ENCODE data around the gene ZNF410. TPM values are rescaled to one million over a fixed set of nuclear protein-coding genes. Genes with fewer than 3 reads are reported as not detected.

Gene ZNF410
- total and polyA plus RNA-seq, 3 experiments from 2014 or later, result 65.2 to 76.4 (median 72.4) TPM

DNA sequence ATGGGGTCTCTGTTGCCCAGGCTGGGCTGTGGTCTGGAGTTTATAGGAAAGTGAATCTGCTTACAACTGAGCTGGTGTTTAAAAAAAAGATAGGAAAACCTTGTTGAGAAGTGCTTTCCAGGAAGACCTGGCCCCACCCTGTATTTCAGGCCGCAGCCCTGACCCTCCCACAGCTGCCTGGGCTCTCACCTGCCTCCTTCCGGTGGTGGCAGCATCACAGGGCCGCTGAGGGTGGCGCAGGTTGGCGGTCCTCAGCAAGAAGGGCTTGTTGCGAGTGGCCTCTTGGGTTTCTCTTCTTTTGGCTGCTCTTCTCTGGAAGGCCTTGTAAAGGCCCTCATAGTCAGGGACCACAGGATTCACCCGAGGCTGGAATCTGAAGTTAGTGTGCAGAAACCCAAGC lies 55.5 kb downstream of the ZNF410 start:
- no peaks in the 10 kb centered on the region for H3K27me3 ChIP-seq (ENCODE audit: insufficient read depth, low read length, poor library complexity, severe bottlenecking)
- ChIA-PET CTCF (no interaction called here), POLR2A (no interaction called here)
- no peak overlapping the region for H3K4me3 Mint-ChIP-seq
- no peaks in the 10 kb centered on the region for H3K9me3 ChIP-seq (ENCODE audit: low read length)
- no peak overlapping the region for H3K27ac ChIP-seq (ENCODE audit: low read depth, low read length)
- H3K27me3 Mint-ChIP-seq, result peaks cover 0 to 1% of the 10 kb centered on the region in 2 donors
- H3K4me1 ChIP-seq (ENCODE audit: insufficient read depth, low read length), result no peaks in the 10 kb centered on the region
- no peak overlapping the region for H3K4me3 ChIP-seq (ENCODE audit: low read length)
- no peaks in the 10 kb centered on the region for H3K9me3 Mint-ChIP-seq
- no peaks in the 10 kb centered on the region for H3K4me1 Mint-ChIP-seq
- H3K36me3 Mint-ChIP-seq, result peaks cover 0 to 53% (median 6%) of the 10 kb centered on the region in 3 donors
- DNase-seq, result no peak
- H3K27ac Mint-ChIP-seq, result no peak overlapping the region
- H3K36me3 ChIP-seq (ENCODE audit: insufficient read depth, low read length), result no peaks in the 10 kb centered on the region

- Histone ChIP-seq H3K4me3 (ENCODE audit: low read length) (no peak overlapping the region), H3K36me3 (ENCODE audit: insufficient read depth, low read length) (no peaks in the 10 kb centered on the region), H3K27ac (ENCODE audit: low read depth, low read length) (no peak overlapping the region), H3K4me1 (ENCODE audit: insufficient read depth, low read length) (no peaks in the 10 kb centered on the region), H3K9me3 (ENCODE audit: low read length) (no peaks in the 10 kb centered on the region), H3K27me3 (ENCODE audit: insufficient read depth, low read length, poor library complexity, severe bottlenecking) (no peaks in the 10 kb centered on the region)
- Mint-ChIP-seq H3K27me3 (peaks cover 0 to 1% of the 10 kb centered on the region in 2 donors), H3K9me3 (no peaks in the 10 kb centered on the region), H3K27ac (peak overlapping the region in 4 of 8 donors; percentile 22 to 43 (median 30)), H3K4me3 (no peak overlapping the region), H3K36me3 (peaks cover 0 to 47% (median 6%) of the 10 kb centered on the region in 3 donors), H3K4me1 (peaks cover 0 to 5% (median 4%) of the 10 kb centered on the region in 3 donors)
- POLR2A ChIA-PET, result interaction anchor here (0.5 kb wide), 1 partner anchor 32 kb away, joined by 3 read pairs; no protein-coding TSS in a partner anchor
- CTCF ChIA-PET, result no interaction called here
- no peak for DNase-seq
These were observed 56.4 kb downstream of the ZNF410 start for GRCh38 chr14:73943083-73943482.

GRCh38 chr14:73944432-73945158 lies 57.9 kb downstream of the ZNF410 start:
- Mint-ChIP-seq H3K9me3 (no peaks in the 10 kb centered on the region), H3K4me3 (no peak overlapping the region), H3K27ac (no peak overlapping the region), H3K27me3 (peaks cover 0 to 1% of the 10 kb centered on the region in 2 donors), H3K4me1 (peaks cover 2 to 12% (median 11%) of the 10 kb centered on the region in 3 donors), H3K36me3 (peaks cover 0 to 47% (median 6%) of the 10 kb centered on the region in 3 donors)
- Histone ChIP-seq H3K27ac (ENCODE audit: low read depth, low read length) (no peak overlapping the region), H3K4me3 (ENCODE audit: low read length) (no peak overlapping the region), H3K9me3 (ENCODE audit: low read length) (no peaks in the 10 kb centered on the region), H3K4me1 (ENCODE audit: insufficient read depth, low read length) (no peaks in the 10 kb centered on the region), H3K27me3 (ENCODE audit: insufficient read depth, low read length, poor library complexity, severe bottlenecking) (no peaks in the 10 kb centered on the region), H3K36me3 (ENCODE audit: insufficient read depth, low read length) (no peaks in the 10 kb centered on the region)
- no peak for DNase-seq
- ChIA-PET CTCF (no interaction called here), POLR2A (no interaction called here)

DNA sequence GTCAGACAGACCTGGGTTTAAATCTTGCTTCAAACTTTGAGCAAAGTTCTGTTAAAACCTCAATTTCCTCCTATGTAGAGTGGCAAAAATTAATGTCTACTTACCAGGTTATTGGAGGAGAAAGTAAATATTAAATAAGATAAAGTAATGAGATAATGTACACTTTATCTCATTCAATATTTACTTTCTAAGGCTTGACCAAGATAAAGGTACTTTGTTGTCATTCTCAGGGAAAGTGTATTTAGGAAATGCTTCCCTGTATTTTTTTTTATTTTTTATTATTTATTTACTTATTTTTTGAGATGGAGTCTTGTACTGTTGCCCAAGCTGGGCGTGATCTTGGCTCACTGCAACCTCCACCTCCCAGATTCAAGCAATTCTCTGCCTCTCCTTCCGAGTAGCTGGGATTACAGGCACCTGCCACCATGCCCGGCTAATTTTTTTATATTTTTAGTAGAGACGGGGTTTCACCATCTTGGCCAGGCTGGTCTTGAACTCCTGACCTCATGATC lies 58.6 kb downstream of the ZNF410 start:
- H3K4me1 Mint-ChIP-seq, result peaks cover 3 to 17% (median 16%) of the 10 kb centered on the region in 3 donors
- no peak overlapping the region for H3K4me3 ChIP-seq (ENCODE audit: low read length)
- no peaks in the 10 kb centered on the region for H3K4me1 ChIP-seq (ENCODE audit: insufficient read depth, low read length)
- H3K4me3 Mint-ChIP-seq, result no peak overlapping the region
- no peaks in the 10 kb centered on the region for H3K27me3 ChIP-seq (ENCODE audit: insufficient read depth, low read length, poor library complexity, severe bottlenecking)
- POLR2A ChIA-PET, result no interaction called here
- no peak overlapping the region for H3K27ac ChIP-seq (ENCODE audit: low read depth, low read length)
- H3K27ac Mint-ChIP-seq, result no peak overlapping the region
- H3K27me3 Mint-ChIP-seq, result peaks cover 0 to 1% of the 10 kb centered on the region in 2 donors
- H3K9me3 Mint-ChIP-seq, result no peaks in the 10 kb centered on the region
- CTCF ChIA-PET, result no interaction called here
- no peaks in the 10 kb centered on the region for H3K9me3 ChIP-seq (ENCODE audit: low read length)
- peaks cover 0 to 48% (median 4%) of the 10 kb centered on the region in 3 donors for H3K36me3 Mint-ChIP-seq
- no peak for DNase-seq
- no peaks in the 10 kb centered on the region for H3K36me3 ChIP-seq (ENCODE audit: insufficient read depth, low read length)

DNA sequence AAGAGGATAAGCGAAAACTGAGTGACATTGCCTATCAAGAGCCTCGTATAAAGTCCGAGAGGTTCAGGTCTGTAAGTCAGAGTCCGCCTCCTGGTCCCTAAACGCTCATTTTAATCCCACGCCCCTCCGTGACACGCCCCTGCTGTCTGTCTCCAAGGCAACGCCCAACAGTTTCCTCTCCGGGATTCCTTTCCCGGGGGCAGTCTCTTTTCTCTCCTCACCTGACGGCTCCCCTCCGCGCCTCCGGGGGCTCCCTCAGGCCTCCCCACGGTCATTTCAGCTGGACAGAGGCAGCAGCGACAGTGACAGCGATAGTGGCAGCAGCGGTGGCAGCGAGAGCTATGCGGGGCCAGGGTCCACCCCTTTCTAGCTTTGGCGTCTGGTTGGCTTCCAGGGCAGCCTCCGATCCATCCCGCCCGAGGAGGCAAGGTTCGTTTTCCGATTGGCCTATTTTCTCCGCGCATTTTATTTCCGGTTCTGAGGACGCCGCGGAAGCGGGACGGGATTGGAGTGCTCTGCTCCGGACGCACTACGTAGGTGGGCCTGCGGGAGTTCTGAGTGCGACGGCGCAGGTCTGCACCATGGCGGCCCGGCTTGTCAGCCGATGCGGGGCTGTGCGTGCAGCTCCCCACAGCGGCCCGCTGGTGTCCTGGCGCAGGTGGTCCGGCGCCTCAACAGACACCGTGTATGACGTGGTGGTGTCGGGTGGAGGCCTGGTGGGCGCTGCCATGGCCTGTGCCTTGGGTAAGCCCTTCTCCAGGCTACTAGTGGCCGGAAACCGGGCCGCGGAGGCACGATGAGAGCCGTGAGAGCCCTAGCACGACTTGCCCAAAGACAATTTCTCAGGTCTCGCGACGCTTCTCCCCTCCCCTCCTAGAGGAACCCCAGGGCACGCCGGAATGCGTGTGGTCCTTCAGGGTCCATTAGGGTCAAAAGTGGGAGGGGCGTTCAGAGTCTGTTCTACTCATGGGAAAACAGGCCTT lies 63.4 kb downstream of the ZNF410 start, which contains the start of the genes COQ6 and FAM161B:
Gene COQ6, plus strand, starts transcription at position 551 of the 983 bp plus-strand sequence. Its CDS starts 31 bp downstream, at position 582.
Gene FAM161B, minus strand, starts transcription at position 343 of the 983 bp plus-strand sequence. Its CDS starts 68 bp downstream, at position 275.
- Mint-ChIP-seq H3K4me3 (peak within 1 kb of the TSS; percentile 94 to 99 (median 97)), H3K4me1 (peaks cover 15 to 38% (median 34%) of the 10 kb centered on the region in 3 donors), H3K9me3 (no peaks in the 10 kb centered on the region), H3K27ac (peak within 1 kb of the TSS; percentile 94 to 99 (median 98)), H3K36me3 (peaks cover 0 to 31% (median 3%) of the 10 kb centered on the region in 3 donors), H3K27me3 (no peaks in the 10 kb centered on the region)
- H3K9me3 ChIP-seq (ENCODE audit: low read length), result no peaks in the 10 kb centered on the region
- H3K36me3 ChIP-seq (ENCODE audit: insufficient read depth, low read length), result no peaks in the 10 kb centered on the region
- H3K27me3 ChIP-seq (ENCODE audit: insufficient read depth, low read length, poor library complexity, severe bottlenecking), result no peaks in the 10 kb centered on the region
- peak within 1 kb of the TSS; percentile 94 for H3K27ac ChIP-seq (ENCODE audit: low read depth, low read length)
- DNase-seq, result peak; percentile 88 to 96 (median 94)
- ChIA-PET POLR2A (interaction anchor here (0.7 to 1.3 kb wide), 4 partner anchors 69 to 164 kb away, joined by 3 to 5 read pairs (median 4); partner anchors contain the start of genes ALDH6A1, BBOF1, ENTPD5 and PTGR2), CTCF (interaction anchor here (1.0 kb wide), 1 partner anchor 11 kb away, joined by 3 read pairs; no protein-coding TSS in a partner anchor)
- peaks cover 6% of the 10 kb centered on the region for H3K4me1 ChIP-seq (ENCODE audit: insufficient read depth, low read length)
- peak within 1 kb of the TSS; percentile 99 for H3K4me3 ChIP-seq (ENCODE audit: low read length)

DNA sequence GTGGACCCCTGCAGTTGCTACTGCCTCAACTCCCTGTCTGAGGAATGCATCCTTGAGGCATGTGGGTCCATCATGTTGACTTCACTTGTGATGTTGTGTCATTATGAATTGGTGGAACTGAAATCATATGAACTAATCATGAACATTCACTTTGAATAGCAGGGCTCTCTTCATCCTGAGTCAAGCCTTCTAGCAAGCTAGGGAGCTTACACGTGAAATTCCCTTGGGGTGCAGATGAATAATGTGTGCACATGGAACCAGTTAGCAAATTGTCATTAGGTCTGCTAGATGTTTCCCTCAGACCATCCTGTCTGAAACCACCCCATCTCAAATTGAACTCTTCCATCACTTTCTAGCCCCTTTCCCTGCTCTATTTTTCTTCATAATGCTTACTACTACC lies 67.1 kb downstream of the ZNF410 start:
- no peaks in the 10 kb centered on the region for H3K27me3 Mint-ChIP-seq
- Histone ChIP-seq H3K36me3 (ENCODE audit: insufficient read depth, low read length) (peaks cover 12% of the 10 kb centered on the region), H3K27me3 (ENCODE audit: insufficient read depth, low read length, poor library complexity, severe bottlenecking) (no peaks in the 10 kb centered on the region), H3K9me3 (ENCODE audit: low read length) (no peaks in the 10 kb centered on the region), H3K27ac (ENCODE audit: low read depth, low read length) (no peak overlapping the region), H3K4me3 (ENCODE audit: low read length) (no peak overlapping the region), H3K4me1 (ENCODE audit: insufficient read depth, low read length) (peaks cover 6% of the 10 kb centered on the region)
- ChIA-PET CTCF (no interaction called here), POLR2A (no interaction called here)
- no peak overlapping the region for H3K4me3 Mint-ChIP-seq
- H3K4me1 Mint-ChIP-seq, result peaks cover 14 to 28% (median 25%) of the 10 kb centered on the region in 3 donors
- H3K27ac Mint-ChIP-seq, result peak overlapping the region in 4 of 8 donors; percentile 29 to 53 (median 41)
- DNase-seq, result no peak
- peaks cover 0 to 59% (median 8%) of the 10 kb centered on the region in 3 donors for H3K36me3 Mint-ChIP-seq
- H3K9me3 Mint-ChIP-seq, result no peaks in the 10 kb centered on the region

DNA sequence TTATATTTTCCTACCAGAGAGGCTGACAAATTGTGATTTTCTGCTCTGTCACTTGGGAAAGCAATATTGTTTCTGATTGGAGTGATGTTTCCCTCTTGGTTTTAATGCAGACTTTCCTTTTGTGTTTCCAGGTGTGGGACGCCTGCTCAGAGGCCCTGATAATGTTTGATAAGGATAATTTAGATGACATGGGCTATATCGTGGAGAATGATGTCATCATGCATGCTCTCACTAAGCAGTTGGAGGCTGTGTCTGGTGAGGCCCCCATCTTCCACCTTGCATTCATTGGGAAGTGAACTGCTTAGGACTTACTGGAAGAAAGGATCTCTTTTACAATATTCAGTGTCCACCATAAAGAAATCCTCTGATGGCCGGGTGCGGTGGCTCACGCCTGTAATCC lies 69.0 kb downstream of the ZNF410 start:
- Histone ChIP-seq H3K4me1 (ENCODE audit: insufficient read depth, low read length) (peaks cover 3% of the 10 kb centered on the region), H3K36me3 (ENCODE audit: insufficient read depth, low read length) (peaks cover 29% of the 10 kb centered on the region), H3K9me3 (ENCODE audit: low read length) (no peaks in the 10 kb centered on the region), H3K4me3 (ENCODE audit: low read length) (no peak overlapping the region), H3K27me3 (ENCODE audit: insufficient read depth, low read length, poor library complexity, severe bottlenecking) (no peaks in the 10 kb centered on the region), H3K27ac (ENCODE audit: low read depth, low read length) (no peak overlapping the region)
- Mint-ChIP-seq H3K4me1 (peaks cover 10 to 16% (median 16%) of the 10 kb centered on the region in 3 donors), H3K27ac (no peak overlapping the region), H3K27me3 (no peaks in the 10 kb centered on the region), H3K4me3 (peak overlapping the region in 1 of 7 donors; percentile 46), H3K9me3 (no peaks in the 10 kb centered on the region), H3K36me3 (peaks cover 0 to 68% (median 15%) of the 10 kb centered on the region in 3 donors)
- no peak for DNase-seq
- CTCF ChIA-PET, result no interaction called here
- POLR2A ChIA-PET, result no interaction called here

Data from CD8-positive, alpha-beta memory T cell (primary cell).